ENCODE data around the gene SPATA12. TPM values are rescaled to one million over a fixed set of nuclear protein-coding genes. Genes with fewer than 3 reads are reported as not detected.

SPATA12 gene
- total and polyA plus RNA-seq, 2 of the 8 experiments (the other 6 are each of a cell fraction or from before 2014, with no cell fraction given): 0.19 to 0.97 TPM

- H4K8ac ChIP-seq (ENCODE audit: extremely low read depth, insufficient read depth, low read length): no peak overlapping the region
- no peak overlapping the region for H4K5ac ChIP-seq (ENCODE audit: insufficient read length, low read depth, low read length)
- POLR2A ChIA-PET (ENCODE audit: partially characterized antibody): interaction anchor here (0.6 to 1.4 kb wide), 2 partner anchors 9 to 49 kb away, joined by 3 to 4 read pairs; no protein-coding TSS in a partner anchor
- H3K14ac ChIP-seq (ENCODE audit: insufficient read length): no peak overlapping the region
- no peak overlapping the region for H3K4me3 ChIP-seq (ENCODE audit: extremely low read depth in 1 of 4, insufficient read depth in 2 of 4, low read depth in 3 of 4, low read length in 4 of 4)
- no peaks in the 10 kb centered on the region for H3K9me3 ChIP-seq (ENCODE audit: insufficient read depth in 2 of 2, low read depth in 1 of 2, low read length in 1 of 2)
- H2AFZ ChIP-seq (ENCODE audit: low read length): no peak overlapping the region
- DNase-seq (ENCODE audit: low read depth in 1 of 2, low spot score in 2 of 2): no peak
- H3K18ac ChIP-seq (ENCODE audit: extremely low read depth, low read length): no peak overlapping the region
- H2BK120ac ChIP-seq (replicated peaks; ENCODE audit: low read depth, low read length): no peak overlapping the region
- H2BK15ac ChIP-seq (ENCODE audit: low read length): no peak overlapping the region
- H3K9ac ChIP-seq (replicated peaks in 1 of 4; ENCODE audit: extremely low read depth in 1 of 4, low read depth in 3 of 4, low read length in 3 of 4): no peak overlapping the region
- no peaks in the 10 kb centered on the region; a peak in 1 of 8 replicates for H3K36me3 ChIP-seq (ENCODE audit: control insufficient read depth in 2 of 4, insufficient read depth in 4 of 4, low read length in 3 of 4)
- H2BK5ac ChIP-seq (ENCODE audit: low read depth, low read length): no peak overlapping the region
- H3K23me2 ChIP-seq (ENCODE audit: low read depth, low read length): no peaks in the 10 kb centered on the region
- no peak overlapping the region for H3K23ac ChIP-seq (ENCODE audit: insufficient read length)
- H4K91ac ChIP-seq (replicated peaks; ENCODE audit: insufficient read length, low read length): no peak overlapping the region
- H3K79me1 ChIP-seq (ENCODE audit: low read depth, low read length): no peaks in the 10 kb centered on the region
- H3K56ac ChIP-seq (replicated peaks; ENCODE audit: insufficient read length, low read depth, low read length): no peak overlapping the region
- H3K4me1 ChIP-seq (replicated peaks in 1 of 4; ENCODE audit: control insufficient read depth in 3 of 4, insufficient read depth in 4 of 4, low read length in 3 of 4): no peaks in the 10 kb centered on the region
- no peak overlapping the region for H3K4me2 ChIP-seq (ENCODE audit: insufficient read depth in 1 of 2, low read depth in 2 of 2, low read length in 2 of 2)
- H2BK20ac ChIP-seq (ENCODE audit: low read length): no peak overlapping the region
- H2AK5ac ChIP-seq (ENCODE audit: low read depth, low read length): no peak overlapping the region
- FAIRE-seq: no peak
- H4K20me1 ChIP-seq (replicated peaks in 1 of 2; ENCODE audit: control insufficient read depth in 1 of 2, insufficient read depth in 2 of 2, low read length in 2 of 2): peaks cover 0 to 1% of the 10 kb centered on the region in 2 experiments
- no peak overlapping the region for H3K4ac ChIP-seq (replicated peaks; ENCODE audit: insufficient read length, low read depth, low read length)
- no peaks in the 10 kb centered on the region for H3K27me3 ChIP-seq (replicated peaks in 1 of 4; ENCODE audit: control insufficient read depth in 3 of 4, extremely low read depth in 1 of 4, insufficient read depth in 3 of 4, low read length in 3 of 4)
- H3K79me2 ChIP-seq (ENCODE audit: control insufficient read depth in 1 of 2, insufficient read depth in 2 of 2, low read length in 2 of 2): no peaks in the 10 kb centered on the region
- H3K27ac ChIP-seq (ENCODE audit: low read depth, low read length): no peak overlapping the region
- 94% methylated on average over 3 of the region's 3 CpGs; no CpG with 5 or more reads in 1 of the 2 experiments for WGBS, 2 experiments (ENCODE audit: extremely low coverage in 1 of 2, insufficient coverage in 1 of 2, insufficient read length in 1 of 2, insufficient replicate concordance in 2 of 2, low coverage in 1 of 2, low lambda C conversion rate in 2 of 2, missing lambda C conversion rate in 1 of 2)
- TF ChIP-seq E2F6 (IDR thresholded peaks at IDR 0.05) (no peak), RNF2 (IDR thresholded peaks at IDR 0.05; ENCODE audit: borderline replicate concordance, low read depth, low read length, missing control alignments, poor library complexity, severe bottlenecking) (no peak), BRCA1 (IDR thresholded peaks at IDR 0.05; ENCODE audit: low read depth, low read length) (no peak), TCF12 (IDR thresholded peaks at IDR 0.05; ENCODE audit: low read depth, low read length) (no peak), KDM1A (IDR thresholded peaks at IDR 0.05; ENCODE audit: borderline replicate concordance, low read length) (no peak), ZNF274 (IDR thresholded peaks at IDR 0.05; ENCODE audit: borderline replicate concordance, extremely low read depth, low read length) (no peak), TAF1 (IDR thresholded peaks at IDR 0.05; ENCODE audit: low read depth, low read length) (no peak), KDM4A (IDR thresholded peaks at IDR 0.05; ENCODE audit: low read depth, low read length, severe bottlenecking) (no peak), JUN (IDR thresholded peaks at IDR 0.05; ENCODE audit: low read depth, low read length) (no peak)
- no peak overlapping the region for H2BK12ac ChIP-seq (ENCODE audit: low read depth, low read length)
- CTCF ChIA-PET (ENCODE audit: partially characterized antibody): interaction anchor here (1.4 kb wide), 1 partner anchor 12 kb away, joined by 3 read pairs; no protein-coding TSS in a partner anchor
Measured at GRCh38 chr3:57030721-57031120, 29.7 kb upstream of the SPATA12 start.
